ENCODE measurements around the gene GRIA2. TPM values are rescaled to one million over a fixed set of nuclear protein-coding genes. Genes with fewer than 3 reads are reported as not detected.

GRIA2 gene
- total RNA-seq, 1 experiment from 2014 or later: 0.32 TPM

DNA sequence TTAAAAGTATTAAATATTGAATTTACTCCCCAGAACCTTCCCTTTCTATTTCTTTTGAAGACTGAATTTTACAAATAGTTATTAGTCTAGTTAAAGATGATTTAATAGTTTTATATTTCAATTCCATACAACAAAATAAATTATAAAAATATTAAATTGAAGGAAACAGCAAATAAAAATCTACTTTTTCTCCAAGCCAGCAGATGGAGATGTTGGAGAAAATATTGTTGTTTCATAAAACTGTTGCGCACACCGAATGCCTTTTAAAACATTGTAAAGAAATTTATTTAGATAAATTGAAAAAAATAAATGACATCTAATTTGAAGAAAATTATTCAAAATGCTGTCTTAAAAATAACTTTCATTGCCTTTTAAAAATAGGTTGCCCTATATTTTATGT, 5.5 kb downstream of the GRIA2 start:
- H3K4me1 ChIP-seq (ENCODE audit: insufficient read depth, low read length, poor library complexity, severe bottlenecking): peaks cover 6% of the 10 kb centered on the region
- ChIA-PET CTCF (no interaction called here), POLR2A (ENCODE audit: low non-redundant PET) (interaction anchor here (0.7 kb wide), 1 partner anchor 1100 kb away, joined by 7 read pairs; no protein-coding TSS in a partner anchor)
- H3K27ac ChIP-seq (ENCODE audit: low read depth, low read length, poor library complexity, severe bottlenecking): no peak overlapping the region
- intact Hi-C loops (cut with micrococcal nuclease; ENCODE audit: unreplicated experiment): loop anchor here (10.0 kb wide), 1 partner anchor 579 kb away; no protein-coding TSS in a partner anchor
- TF ChIP-seq, protein P1, sequence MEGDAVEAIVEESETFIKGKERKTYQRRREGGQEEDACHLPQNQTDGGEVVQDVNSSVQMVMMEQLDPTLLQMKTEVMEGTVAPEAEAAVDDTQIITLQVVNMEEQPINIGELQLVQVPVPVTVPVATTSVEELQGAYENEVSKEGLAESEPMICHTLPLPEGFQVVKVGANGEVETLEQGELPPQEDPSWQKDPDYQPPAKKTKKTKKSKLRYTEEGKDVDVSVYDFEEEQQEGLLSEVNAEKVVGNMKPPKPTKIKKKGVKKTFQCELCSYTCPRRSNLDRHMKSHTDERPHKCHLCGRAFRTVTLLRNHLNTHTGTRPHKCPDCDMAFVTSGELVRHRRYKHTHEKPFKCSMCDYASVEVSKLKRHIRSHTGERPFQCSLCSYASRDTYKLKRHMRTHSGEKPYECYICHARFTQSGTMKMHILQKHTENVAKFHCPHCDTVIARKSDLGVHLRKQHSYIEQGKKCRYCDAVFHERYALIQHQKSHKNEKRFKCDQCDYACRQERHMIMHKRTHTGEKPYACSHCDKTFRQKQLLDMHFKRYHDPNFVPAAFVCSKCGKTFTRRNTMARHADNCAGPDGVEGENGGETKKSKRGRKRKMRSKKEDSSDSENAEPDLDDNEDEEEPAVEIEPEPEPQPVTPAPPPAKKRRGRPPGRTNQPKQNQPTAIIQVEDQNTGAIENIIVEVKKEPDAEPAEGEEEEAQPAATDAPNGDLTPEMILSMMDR (conservative IDR thresholded peaks at IDR 0.05; ENCODE audit: low read depth, low read length): no peak; the same call in 1 of the 2 replicates
- no peak for TF ChIP-seq EZH2 (IDR thresholded peaks at IDR 0.05; ENCODE audit: borderline replicate concordance, low read depth, low read length, poor library complexity, severe bottlenecking)
- no peak overlapping the region for H3K4me3 ChIP-seq (ENCODE audit: low read depth, low read length, poor library complexity, severe bottlenecking)
- no peaks in the 10 kb centered on the region for H3K9me3 ChIP-seq (ENCODE audit: low read depth, low read length, poor library complexity, severe bottlenecking)
- no TSS peak for BruUV-seq (replicated peaks)
- DNase-seq (ENCODE audit: low spot score): no peak
- peaks cover 7% of the 10 kb centered on the region for H3K27me3 ChIP-seq (replicated peaks; ENCODE audit: insufficient read depth, low read depth, low read length, poor library complexity)
- no peaks in the 10 kb centered on the region for H3K36me3 ChIP-seq (ENCODE audit: insufficient read depth, low read length, poor library complexity, severe bottlenecking)

DNA sequence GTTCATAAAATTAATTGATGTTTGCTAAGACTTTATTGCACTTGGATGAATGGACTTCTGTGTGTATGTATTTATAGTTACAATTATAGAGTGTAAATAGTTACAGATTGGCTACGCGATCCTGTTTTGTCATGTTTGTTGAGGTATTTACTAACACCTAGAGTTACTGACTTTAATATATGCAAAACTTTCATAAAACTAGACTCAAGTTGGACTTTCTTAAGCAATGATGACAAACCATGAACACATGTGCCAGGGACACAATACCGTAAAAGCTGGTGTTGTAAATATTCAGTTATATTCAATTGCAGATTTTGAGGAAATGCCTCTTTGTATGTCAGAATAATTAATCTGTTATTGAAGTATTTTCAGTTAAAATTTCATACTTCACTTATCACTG, 6.1 kb downstream of the GRIA2 start:
- ChIA-PET POLR2A (ENCODE audit: low non-redundant PET) (no interaction called here), CTCF (no interaction called here)
- no peaks in the 10 kb centered on the region for H3K36me3 ChIP-seq (ENCODE audit: insufficient read depth, low read length, poor library complexity, severe bottlenecking)
- no peak for TF ChIP-seq EZH2 (IDR thresholded peaks at IDR 0.05; ENCODE audit: borderline replicate concordance, low read depth, low read length, poor library complexity, severe bottlenecking)
- TF ChIP-seq, protein P1 (conservative IDR thresholded peaks at IDR 0.05; ENCODE audit: low read depth, low read length): no peak
- DNase-seq (ENCODE audit: low spot score): no peak
- BruUV-seq (replicated peaks): no TSS peak
- no peaks in the 10 kb centered on the region for H3K9me3 ChIP-seq (ENCODE audit: low read depth, low read length, poor library complexity, severe bottlenecking)
- H3K4me3 ChIP-seq (ENCODE audit: low read depth, low read length, poor library complexity, severe bottlenecking): no peak overlapping the region
- no peak overlapping the region for H3K27ac ChIP-seq (ENCODE audit: low read depth, low read length, poor library complexity, severe bottlenecking)
- peaks cover under 1% of the 10 kb centered on the region for H3K4me1 ChIP-seq (ENCODE audit: insufficient read depth, low read length, poor library complexity, severe bottlenecking)
- intact Hi-C loops (cut with micrococcal nuclease; ENCODE audit: unreplicated experiment): loop anchor here (10.0 kb wide), 1 partner anchor 578 kb away; no protein-coding TSS in a partner anchor
- peaks cover 2% of the 10 kb centered on the region for H3K27me3 ChIP-seq (replicated peaks; ENCODE audit: insufficient read depth, low read depth, low read length, poor library complexity)

DNA sequence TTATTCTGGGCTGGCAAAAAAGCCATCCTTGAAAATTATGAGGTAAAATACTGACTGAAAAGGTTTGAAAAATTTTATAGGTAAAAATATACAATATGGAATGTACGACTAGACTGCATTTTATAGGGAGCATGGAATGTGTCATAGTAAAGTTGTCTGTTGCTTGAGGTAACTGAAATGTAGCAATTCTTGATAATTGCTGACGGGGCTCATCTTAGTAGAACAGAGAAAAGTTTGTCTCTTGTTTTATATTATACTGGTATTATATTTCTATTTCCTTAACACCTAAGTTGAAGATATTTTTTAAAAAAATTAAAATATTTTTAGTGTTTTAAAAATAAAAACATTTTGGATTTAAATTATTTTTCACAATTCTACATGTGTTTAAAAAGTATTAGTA, 11.0 kb downstream of the GRIA2 start:
- Histone ChIP-seq H3K9me3 (ENCODE audit: low read depth, low read length, poor library complexity, severe bottlenecking) (no peaks in the 10 kb centered on the region), H3K36me3 (ENCODE audit: insufficient read depth, low read length, poor library complexity, severe bottlenecking) (no peaks in the 10 kb centered on the region), H3K4me1 (ENCODE audit: insufficient read depth, low read length, poor library complexity, severe bottlenecking) (no peaks in the 10 kb centered on the region), H3K27ac (ENCODE audit: low read depth, low read length, poor library complexity, severe bottlenecking) (no peak overlapping the region), H3K27me3 (replicated peaks; ENCODE audit: insufficient read depth, low read depth, low read length, poor library complexity) (no peaks in the 10 kb centered on the region), H3K4me3 (ENCODE audit: low read depth, low read length, poor library complexity, severe bottlenecking) (no peak overlapping the region)
- intact Hi-C loops (cut with micrococcal nuclease; ENCODE audit: unreplicated experiment): no loop called here
- BruUV-seq (replicated peaks): no TSS peak
- no peak for TF ChIP-seq EZH2 (IDR thresholded peaks at IDR 0.05; ENCODE audit: borderline replicate concordance, low read depth, low read length, poor library complexity, severe bottlenecking)
- TF ChIP-seq, protein P1 (conservative IDR thresholded peaks at IDR 0.05; ENCODE audit: low read depth, low read length): no peak
- CTCF ChIA-PET: no interaction called here
- POLR2A ChIA-PET (ENCODE audit: low non-redundant PET): no interaction called here
- no peak for DNase-seq (ENCODE audit: low spot score)
